ENCODE measurements around the gene TSFM. TPM values are rescaled to one million over a fixed set of nuclear protein-coding genes. Genes with fewer than 3 reads are reported as not detected.

Gene TSFM
- total and polyA plus RNA-seq, 9 of the 15 experiments (the other 6 are each of a cell fraction or from before 2014, with no cell fraction given): 44.6 to 198 (median 60.2) TPM

DNA sequence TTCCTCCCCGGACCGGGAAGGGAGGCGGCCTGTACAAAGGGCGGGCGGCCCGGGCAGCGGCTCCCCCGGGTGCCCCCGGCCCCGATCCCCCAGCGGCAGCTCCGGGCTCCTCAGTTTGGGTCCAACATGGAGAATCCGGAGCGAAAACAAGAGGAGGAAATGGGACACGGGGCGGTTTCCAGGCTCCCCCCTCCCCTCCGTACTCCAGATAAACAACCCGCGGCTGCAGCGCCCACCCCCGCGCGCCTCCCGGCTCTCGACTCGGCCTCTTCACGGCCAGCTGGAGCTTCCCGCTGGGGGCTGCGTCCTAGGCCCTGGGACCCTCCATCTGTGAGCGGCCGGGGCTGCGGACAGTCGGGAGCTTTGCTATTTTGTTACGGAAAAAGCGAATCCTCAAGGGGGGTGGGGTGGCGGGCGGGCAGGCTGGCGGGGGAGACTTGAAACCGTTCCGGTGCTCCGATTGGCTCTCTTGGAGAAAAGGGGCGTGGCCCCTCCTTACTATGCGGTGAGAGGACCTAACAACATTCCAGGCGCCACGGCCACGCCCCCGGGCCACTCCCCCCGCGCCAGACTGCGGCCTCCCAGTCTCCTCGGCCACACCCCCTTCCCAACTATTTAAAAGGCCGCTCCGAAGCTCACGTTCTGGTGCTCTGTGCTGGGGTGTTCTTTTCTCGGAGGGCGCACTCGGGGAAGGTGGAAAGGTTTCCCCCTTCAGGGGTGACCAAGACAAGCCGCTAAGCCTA lies 64.2 kb downstream of the TSFM start, which contains the start of gene CTDSP2 (continued):
- TF ChIP-seq, protein P1, sequence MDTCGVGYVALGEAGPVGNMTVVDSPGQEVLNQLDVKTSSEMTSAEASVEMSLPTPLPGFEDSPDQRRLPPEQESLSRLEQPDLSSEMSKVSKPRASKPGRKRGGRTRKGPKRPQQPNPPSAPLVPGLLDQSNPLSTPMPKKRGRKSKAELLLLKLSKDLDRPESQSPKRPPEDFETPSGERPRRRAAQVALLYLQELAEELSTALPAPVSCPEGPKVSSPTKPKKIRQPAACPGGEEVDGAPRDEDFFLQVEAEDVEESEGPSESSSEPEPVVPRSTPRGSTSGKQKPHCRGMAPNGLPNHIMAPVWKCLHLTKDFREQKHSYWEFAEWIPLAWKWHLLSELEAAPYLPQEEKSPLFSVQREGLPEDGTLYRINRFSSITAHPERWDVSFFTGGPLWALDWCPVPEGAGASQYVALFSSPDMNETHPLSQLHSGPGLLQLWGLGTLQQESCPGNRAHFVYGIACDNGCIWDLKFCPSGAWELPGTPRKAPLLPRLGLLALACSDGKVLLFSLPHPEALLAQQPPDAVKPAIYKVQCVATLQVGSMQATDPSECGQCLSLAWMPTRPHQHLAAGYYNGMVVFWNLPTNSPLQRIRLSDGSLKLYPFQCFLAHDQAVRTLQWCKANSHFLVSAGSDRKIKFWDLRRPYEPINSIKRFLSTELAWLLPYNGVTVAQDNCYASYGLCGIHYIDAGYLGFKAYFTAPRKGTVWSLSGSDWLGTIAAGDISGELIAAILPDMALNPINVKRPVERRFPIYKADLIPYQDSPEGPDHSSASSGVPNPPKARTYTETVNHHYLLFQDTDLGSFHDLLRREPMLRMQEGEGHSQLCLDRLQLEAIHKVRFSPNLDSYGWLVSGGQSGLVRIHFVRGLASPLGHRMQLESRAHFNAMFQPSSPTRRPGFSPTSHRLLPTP (IDR thresholded peaks at IDR 0.05; ENCODE audit: borderline replicate concordance, extremely low read depth, insufficient read length): no peak
- no peak for TF ChIP-seq JUN (IDR thresholded peaks at IDR 0.05; ENCODE audit: borderline replicate concordance, low read depth, low read length)
- TF ChIP-seq JUN (CRISPR knock-in tag; IDR thresholded peaks at IDR 0.05; ENCODE audit: borderline replicate concordance): no peak
- no peak for TF ChIP-seq CEBPG (CRISPR knock-in tag; IDR thresholded peaks at IDR 0.05)
- TF ChIP-seq CEBPG (tag; conservative IDR thresholded peaks at IDR 0.05 in 1 of 2, IDR thresholded peaks at IDR 0.05 in 1 of 2): no peak
- TF ChIP-seq SMARCE1 (IDR thresholded peaks at IDR 0.05): no peak
- peak; percentile 95 for TF ChIP-seq EGR1 (conservative IDR thresholded peaks at IDR 0.05)
- no peak; the same call in 1 of the 2 replicates for TF ChIP-seq SUPT5H (IDR thresholded peaks at IDR 0.05)
- no peak for TF ChIP-seq HMBOX1 (IDR thresholded peaks at IDR 0.05)
- TF ChIP-seq ZNF79 (CRISPR knock-in tag; IDR thresholded peaks at IDR 0.05; ENCODE audit: low read depth): no peak
- no peak for TF ChIP-seq NONO (IDR thresholded peaks at IDR 0.05; ENCODE audit: low read depth in 2 of 2, low read length in 1 of 2)
- no peak for TF ChIP-seq STAT5B (CRISPR knock-in tag; IDR thresholded peaks at IDR 0.05)
- no peak; the same call in 1 of the 2 replicates for TF ChIP-seq GTF2E2 (tag; IDR thresholded peaks at IDR 0.05)
- no peak for TF ChIP-seq ILK (tag; IDR thresholded peaks at IDR 0.05; ENCODE audit: borderline replicate concordance, low read depth)
- no peak for TF ChIP-seq PHTF2 (CRISPR knock-in tag; IDR thresholded peaks at IDR 0.05)
- peak; percentile 36 for TF ChIP-seq DACH1 (IDR thresholded peaks at IDR 0.05; ENCODE audit: partially characterized antibody)
- TF ChIP-seq, protein P2, sequence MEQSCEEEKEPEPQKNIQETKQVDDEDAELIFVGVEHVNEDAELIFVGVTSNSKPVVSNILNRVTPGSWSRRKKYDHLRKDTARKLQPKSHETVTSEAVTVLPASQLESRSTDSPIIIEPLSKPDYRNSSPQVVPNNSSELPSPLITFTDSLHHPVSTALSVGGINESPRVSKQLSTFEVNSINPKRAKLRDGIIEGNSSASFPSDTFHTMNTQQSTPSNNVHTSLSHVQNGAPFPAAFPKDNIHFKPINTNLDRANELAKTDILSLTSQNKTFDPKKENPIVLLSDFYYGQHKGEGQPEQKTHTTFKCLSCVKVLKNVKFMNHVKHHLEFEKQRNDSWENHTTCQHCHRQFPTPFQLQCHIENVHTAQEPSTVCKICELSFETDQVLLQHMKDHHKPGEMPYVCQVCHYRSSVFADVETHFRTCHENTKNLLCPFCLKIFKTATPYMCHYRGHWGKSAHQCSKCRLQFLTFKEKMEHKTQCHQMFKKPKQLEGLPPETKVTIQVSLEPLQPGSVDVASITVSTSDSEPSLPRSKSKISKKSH (CRISPR knock-in tag; IDR thresholded peaks at IDR 0.05): no peak
- no peak for TF ChIP-seq XRCC5 (IDR thresholded peaks at IDR 0.05; ENCODE audit: low read depth, low read length)
- no peak for TF ChIP-seq CSDE1 (IDR thresholded peaks at IDR 0.05)
- TF ChIP-seq OTX1 (CRISPR knock-in tag; IDR thresholded peaks at IDR 0.05): no peak
- TF ChIP-seq ZNF282 (CRISPR knock-in tag; IDR thresholded peaks at IDR 0.05): no peak
- TF ChIP-seq ZNF24 (IDR thresholded peaks at IDR 0.05): no peak
- TF ChIP-seq CHD1 (IDR thresholded peaks at IDR 0.05; ENCODE audit: low read length): no peak
- no peak for TF ChIP-seq RAD51 (IDR thresholded peaks at IDR 0.05; ENCODE audit: borderline replicate concordance, low read depth)
- no peak for TF ChIP-seq CC2D1A (IDR thresholded peaks at IDR 0.05)
- TF ChIP-seq PHF8 (IDR thresholded peaks at IDR 0.05; ENCODE audit: borderline replicate concordance, low read length): peak; percentile 18; the same call in 1 of the 2 replicates

Data from K562 (cell line).